SK-N-MC (cell line): Measurements from ENCODE around the gene HTR2B.

ENCODE experiments used
- EZH2 ChIP-seq: fragments of 200-600 bp; sonication (generic); IDR thresholded peaks from one replicate; pipeline ENCODE4 v1.6.1; 2017; ENCODE audit warnings: antibody characterized with exemption
- POLR2AphosphoS5 ChIP-seq: IDR thresholded peaks from 2 replicates; pipeline ENCODE4 v1.6.1; 2012; ENCODE audit warnings: mild to moderate bottlenecking, low read depth, low read length, borderline replicate concordance

GRCh38 chr2:231134910-231135655 lies 10.2 kb upstream of the HTR2B start:
- no peak for TF ChIP-seq EZH2
- TF ChIP-seq POLR2AphosphoS5: no peak
